GM19455 (cell line): ENCODE results near the gene CLEC16A.

Experiments used
- ATAC-seq: cut with Tn5 transposase; IDR thresholded peaks from one replicate; pipeline ENCODE4 v1.9.1; 2021; ENCODE audit not compliant: unreplicated experiment

The CLEC16A gene

GRCh38 chr16:11165894-11166665 is 221.7 kb downstream of the CLEC16A start:
- ATAC-seq, result no peak

GRCh38 chr16:11167581-11167980 is 223.2 kb downstream of the CLEC16A start:
- no peak for ATAC-seq

DNA sequence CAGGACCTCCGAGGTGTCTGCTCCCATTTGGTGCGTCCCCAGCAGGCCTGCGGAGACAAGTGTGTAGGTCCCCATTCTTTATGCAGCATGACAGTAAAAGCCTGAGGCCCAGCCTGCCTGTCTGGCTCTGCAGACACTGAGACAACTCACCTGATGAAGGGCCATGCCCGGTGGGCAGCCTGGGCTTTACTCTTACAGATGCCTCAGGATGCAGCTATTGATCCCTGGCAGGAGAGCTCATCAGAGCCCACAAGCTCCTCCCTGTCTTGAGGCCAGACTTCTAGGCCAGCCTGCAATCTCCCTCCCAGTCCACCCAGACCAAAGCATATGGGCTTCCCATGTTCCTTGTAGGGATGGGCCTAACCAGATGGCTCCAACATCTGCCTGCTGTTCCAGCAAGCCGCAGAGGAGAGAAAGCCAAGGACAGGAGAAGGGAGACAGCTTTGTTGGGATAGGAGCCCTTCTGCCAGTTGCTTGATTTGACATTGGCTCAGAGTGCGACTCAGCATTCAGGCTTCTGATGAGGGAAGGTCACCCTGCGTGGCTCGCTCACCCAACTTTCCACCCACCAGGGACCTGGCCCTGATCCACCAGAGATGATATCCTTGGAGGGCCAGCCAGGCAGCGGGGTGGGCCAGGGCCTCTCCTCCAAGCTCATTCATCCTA is 224.2 kb downstream of the CLEC16A start:
- ATAC-seq, result no peak

GRCh38 chr16:11169641-11170040 is 225.3 kb downstream of the CLEC16A start:
- ATAC-seq, result no peak

- no peak for ATAC-seq
Observed at GRCh38 chr16:11170201-11170600, 225.8 kb downstream of the CLEC16A start.

DNA sequence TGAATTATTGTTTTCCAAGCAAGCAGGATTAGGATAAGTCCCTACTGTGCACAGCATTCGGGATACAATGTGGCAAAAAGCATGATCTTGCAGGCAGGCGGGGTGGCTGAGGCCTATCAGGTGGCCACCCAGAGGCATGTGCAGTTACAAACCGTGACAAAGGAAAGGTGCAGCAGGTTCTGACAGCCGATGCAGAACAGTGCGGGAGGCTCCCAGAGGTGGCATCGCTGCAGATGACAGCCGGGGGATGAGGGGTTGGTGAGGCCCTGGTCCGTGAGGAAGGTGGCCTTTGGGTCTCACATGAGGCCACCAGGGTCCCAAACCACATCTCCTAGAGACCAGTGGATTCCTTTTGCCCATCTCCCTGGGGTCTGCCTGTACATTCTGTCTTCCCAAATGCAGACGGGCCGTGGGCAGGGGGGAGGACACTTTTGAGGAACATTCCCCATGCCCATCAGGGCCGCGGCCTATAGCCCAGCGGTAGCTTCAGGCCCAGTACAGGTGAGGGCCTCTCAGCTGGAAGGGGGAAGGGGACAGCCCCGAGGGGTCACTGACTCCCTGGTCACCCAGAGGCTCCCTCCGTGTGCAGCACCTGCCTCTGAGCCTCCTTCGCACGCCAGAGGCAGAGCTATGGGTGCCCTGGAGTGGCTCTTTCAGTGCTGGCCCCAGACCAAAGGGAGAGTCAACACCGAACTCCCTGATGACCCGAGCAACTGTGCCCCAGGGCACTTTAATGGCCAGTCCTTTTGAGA is 226.5 kb downstream of the CLEC16A start:
- no peak for ATAC-seq

DNA sequence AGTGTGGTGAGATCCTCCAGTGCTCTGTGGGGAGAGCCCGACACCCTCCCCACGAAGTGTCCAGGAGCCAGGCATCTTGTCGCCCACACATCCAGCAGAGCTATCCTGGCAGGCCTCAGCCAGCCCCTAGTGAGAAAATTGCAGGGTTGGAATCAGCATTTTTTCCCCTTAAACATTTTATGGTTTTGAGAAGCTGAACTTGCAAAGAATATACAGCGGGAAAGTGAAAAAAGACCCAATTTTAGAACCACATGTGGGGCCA is 227.0 kb downstream of the CLEC16A start:
- ATAC-seq, result no peak

GRCh38 chr16:11171757-11172299 is 227.5 kb downstream of the CLEC16A start:
- ATAC-seq, result no peak

DNA sequence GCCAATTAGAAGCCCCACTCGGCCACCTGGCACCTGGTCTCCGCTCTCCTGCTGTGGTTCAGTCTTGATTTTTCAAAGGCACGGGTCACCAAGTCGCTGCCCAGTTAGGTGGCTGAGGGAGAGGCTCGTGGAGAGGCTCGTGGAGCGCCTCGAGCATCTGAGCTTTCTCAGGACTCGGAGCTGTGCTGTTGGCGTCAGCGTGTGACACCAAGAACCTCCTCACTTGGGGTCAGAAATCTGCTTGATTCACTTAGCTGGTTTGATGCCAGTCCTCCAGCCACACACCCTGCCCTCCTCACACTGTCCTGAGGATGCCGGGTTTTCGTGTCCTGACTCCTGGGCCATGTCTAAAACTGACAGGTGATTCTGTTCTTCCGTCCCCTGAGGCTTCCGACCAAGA is 229.1 kb downstream of the CLEC16A start:
- no peak for ATAC-seq

DNA sequence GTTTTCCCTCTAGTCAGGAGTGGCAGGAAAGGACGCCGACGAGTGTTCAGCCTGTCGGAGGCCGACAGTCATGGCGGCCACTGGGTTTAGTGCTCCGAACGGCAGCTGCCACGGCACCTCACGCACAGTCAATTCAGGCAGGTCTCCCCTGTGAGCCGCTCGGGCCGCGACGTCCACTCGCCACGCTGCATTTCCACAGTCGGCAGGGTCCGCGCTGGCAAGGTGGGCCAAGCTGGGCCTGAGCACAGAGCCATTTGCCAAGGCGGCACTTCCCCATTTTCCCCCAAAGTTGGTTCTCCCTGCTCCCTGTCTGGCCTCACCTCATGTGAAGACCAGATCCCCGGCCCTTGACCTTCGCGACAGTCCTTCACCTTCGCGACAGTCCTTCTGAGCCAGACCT is 229.8 kb downstream of the CLEC16A start:
- ATAC-seq, result no peak

DNA sequence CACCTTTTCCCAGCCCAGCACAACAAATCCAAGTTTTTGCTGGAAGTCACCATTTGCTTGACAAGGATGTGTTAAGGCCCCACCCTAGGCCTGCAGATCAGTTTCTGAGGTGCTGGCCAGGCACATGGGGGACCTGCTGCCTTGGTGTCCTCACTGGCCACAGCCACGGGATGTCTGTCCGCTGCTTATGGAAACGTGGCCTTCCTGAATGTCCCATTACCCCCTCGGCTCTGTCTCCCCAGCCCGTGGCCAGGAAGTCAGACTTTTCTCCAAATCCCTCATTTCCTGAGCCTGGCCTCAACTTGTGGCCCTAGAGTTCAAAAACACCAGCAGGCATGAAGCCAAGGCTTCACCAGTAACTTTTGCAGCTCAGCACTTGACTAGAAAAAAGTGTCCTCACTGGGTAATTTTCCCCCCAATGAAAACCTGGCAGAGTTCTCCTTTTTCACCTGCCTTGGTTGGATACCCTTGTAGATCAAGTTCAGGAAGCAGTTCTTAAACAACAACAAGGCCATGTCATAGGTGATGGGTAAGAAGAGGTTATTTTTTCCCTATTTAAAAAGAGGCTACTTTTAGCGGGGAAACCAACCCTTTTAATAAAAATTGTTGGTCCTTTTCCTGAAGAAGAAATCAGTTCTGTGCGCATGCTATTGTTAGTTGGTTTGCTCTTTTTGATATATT is 230.9 kb downstream of the CLEC16A start:
- no peak for ATAC-seq

GRCh38 chr16:11175787-11176341 is 231.5 kb downstream of the CLEC16A start:
- peak; percentile 50 for ATAC-seq

DNA sequence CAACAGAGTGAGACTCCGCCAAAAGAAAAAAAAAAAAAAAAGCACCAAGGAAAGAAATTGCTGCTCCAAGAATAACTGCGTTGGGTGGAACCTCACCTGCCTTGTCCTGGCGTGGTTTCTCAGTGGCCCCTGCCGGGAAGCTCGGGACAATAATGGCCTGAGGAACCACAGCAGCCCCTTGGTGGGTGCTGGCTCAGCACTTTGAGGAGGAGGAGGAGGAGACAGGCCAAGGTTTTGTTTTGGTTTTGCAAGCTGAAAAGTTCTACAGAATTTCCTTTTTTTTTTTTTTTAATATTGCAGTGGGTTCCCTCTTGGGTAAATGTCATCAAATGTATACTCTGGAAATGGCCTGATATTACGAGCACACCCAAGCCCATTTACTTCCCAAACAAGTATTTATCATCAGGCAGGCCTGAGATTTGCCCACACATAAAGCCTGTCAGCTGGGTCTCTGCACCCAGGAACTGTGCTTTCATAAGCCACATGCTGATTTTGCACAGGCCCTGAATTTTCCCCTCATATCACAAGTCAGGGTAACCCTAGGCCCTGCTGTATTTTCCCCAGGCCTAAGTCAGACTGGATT is 233.3 kb downstream of the CLEC16A start:
- no peak for ATAC-seq

GRCh38 chr16:11178424-11178823 is 234.1 kb downstream of the CLEC16A start:
- no peak for ATAC-seq

DNA sequence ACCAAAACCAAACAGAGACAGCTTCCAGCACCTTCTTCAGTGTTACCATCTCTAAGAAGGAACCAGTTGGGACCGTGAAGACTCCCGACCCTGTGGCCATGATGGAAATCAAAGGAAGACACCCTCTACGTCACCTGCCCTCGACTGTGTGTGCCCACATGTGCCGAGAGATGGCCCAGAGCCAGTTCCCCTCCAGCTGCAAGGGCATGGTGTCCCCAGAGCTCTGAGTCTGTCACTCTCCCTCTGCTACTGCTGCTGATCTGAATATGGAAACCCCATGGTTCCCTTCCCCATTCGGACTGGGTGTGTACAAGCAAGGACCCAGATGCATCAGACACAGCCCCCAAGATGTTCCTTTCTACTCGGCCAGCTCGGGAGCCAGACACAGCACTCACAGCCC is 235.2 kb downstream of the CLEC16A start:
- no peak for ATAC-seq

GRCh38 chr16:11180489-11180888 is 236.1 kb downstream of the CLEC16A start:
- peak; percentile 44 for ATAC-seq

- no peak for ATAC-seq
Observed at GRCh38 chr16:11181242-11181898, 237.0 kb downstream of the CLEC16A start.

- no peak for ATAC-seq
Observed at GRCh38 chr16:11181899-11182279, 237.5 kb downstream of the CLEC16A start.

- ATAC-seq, result no peak
Observed at GRCh38 chr16:11182411-11182810, 238.0 kb downstream of the CLEC16A start.
